WTC11 (cell line): ENCODE results near the gene DPY19L3. TPM values are rescaled to one million over a fixed set of nuclear protein-coding genes. Genes with fewer than 3 reads are reported as not detected.

Source experiments
- ATAC-seq: fragments of 200-7000 bp; cut with Tn5 transposase; 2 replicates; pipeline ENCODE4 v1.10.0; 2021; ENCODE audit warnings: mild to moderate bottlenecking, moderate library complexity
- CTCF ChIA-PET: fragments of 300-600 bp; sonication (Branson Sonifier 250); formaldehyde crosslinking; loops from one replicate; lab custom pipeline; 2021; ENCODE audit warnings: antibody characterized with exemption; lab: Charles Lee
- POLR2A ChIA-PET: fragments of 350-600 bp; sonication (Branson Sonifier 250); formaldehyde crosslinking; loops from one replicate; lab custom pipeline; 2021; ENCODE audit warnings: antibody characterized with exemption; lab: Charles Lee
- DNase-seq: peaks from one replicate; pipeline ENCODE4 v3.0.0; 2021; ENCODE audit warnings: low spot score
- H3K27ac Mint-ChIP-seq: 2 replicates; pipeline ENCODE4 v1.8.0; 2021; ENCODE audit warnings: mixed read lengths
- H3K27me3 Mint-ChIP-seq: 2 replicates; pipeline ENCODE4 v1.8.0; 2021; ENCODE audit warnings: low read depth, mild to moderate bottlenecking, moderate library complexity, mixed read lengths
- H3K36me3 Mint-ChIP-seq: 2 replicates; pipeline ENCODE4 v1.8.0; 2021; ENCODE audit warnings: mixed read lengths
- H3K4me1 Mint-ChIP-seq: 2 replicates; pipeline ENCODE4 v1.8.0; 2022; ENCODE audit warnings: mixed read lengths
- H3K4me3 Mint-ChIP-seq: 2 replicates; pipeline ENCODE4 v1.8.0; 2021; ENCODE audit warnings: mild to moderate bottlenecking, moderate library complexity, mixed read lengths
- H3K9me3 Mint-ChIP-seq: 2 replicates; pipeline ENCODE4 v1.8.0; 2021; ENCODE audit warnings: mixed read lengths
- ARID4B ChIP-seq: sonication (generic); formaldehyde crosslinking; IDR thresholded peaks from 2 replicates; pipeline ENCODE4 v1.8.0; 2023; ENCODE audit warnings: missing genetic modification reagents, mild to moderate bottlenecking, borderline replicate concordance
- ELF4 ChIP-seq: sonication (generic); formaldehyde crosslinking; IDR thresholded peaks from 2 replicates; pipeline ENCODE4 v1.8.1; 2022; ENCODE audit warnings: low read depth, mild to moderate bottlenecking, moderate library complexity, missing genetic modification reagents
- GRHL2 ChIP-seq: fragments of 250-450 bp; sonication (Bioruptor Pico); IDR thresholded peaks from 2 replicates; pipeline ENCODE4 v1.8.0; 2022; ENCODE audit warnings: mild to moderate bottlenecking, moderate library complexity; ENCODE audit not compliant: insufficient replicate concordance, severe bottlenecking
- GTF2I ChIP-seq: fragments of 250-450 bp; sonication (Bioruptor Pico); conservative IDR thresholded peaks from 2 replicates; pipeline ENCODE4 v1.4.0; 2021; ENCODE audit warnings: mild to moderate bottlenecking
- MLX ChIP-seq: sonication (generic); formaldehyde crosslinking; IDR thresholded peaks from 2 replicates; pipeline ENCODE4 v1.8.1; 2023; ENCODE audit warnings: mild to moderate bottlenecking, missing genetic modification reagents, moderate library complexity
- OVOL2 ChIP-seq: fragments of 250-450 bp; sonication (Bioruptor Pico); IDR thresholded peaks from 2 replicates; pipeline ENCODE4 v1.9.0; 2021; ENCODE audit warnings: mild to moderate bottlenecking, borderline replicate concordance
- SP1 ChIP-seq: sonication (generic); formaldehyde crosslinking; conservative IDR thresholded peaks from 2 replicates; pipeline ENCODE4 v1.8.1; 2022; ENCODE audit warnings: missing genetic modification reagents
- ZBTB21 ChIP-seq: sonication (generic); formaldehyde crosslinking; IDR thresholded peaks from 2 replicates; pipeline ENCODE4 v1.8.1; 2023; ENCODE audit warnings: mild to moderate bottlenecking, missing genetic modification reagents, borderline replicate concordance
- ZMAT4 ChIP-seq: fragments of 250-450 bp; sonication (Bioruptor Pico); IDR thresholded peaks from 2 replicates; pipeline ENCODE4 v1.9.0; 2021; ENCODE audit warnings: mild to moderate bottlenecking
- ZNF121 ChIP-seq: sonication (generic); formaldehyde crosslinking; IDR thresholded peaks from 2 replicates; pipeline ENCODE4 v1.8.0; 2023; ENCODE audit warnings: missing genetic modification reagents
- ZNF423 ChIP-seq: fragments of 250-450 bp; sonication (Bioruptor Pico); IDR thresholded peaks from 2 replicates; pipeline ENCODE4 v2.1.2; 2022; ENCODE audit warnings: mild to moderate bottlenecking, moderate library complexity
- ZNF512 ChIP-seq: sonication (generic); formaldehyde crosslinking; IDR thresholded peaks from 2 replicates; pipeline ENCODE4 v1.8.1; 2022; ENCODE audit warnings: missing genetic modification reagents, borderline replicate concordance
- total RNA-seq: library from RNA; stranded (reverse); gene quantifications from 3 replicates; pipeline ENCODE4 v1.2.3, GENCODE V29; 2021

The DPY19L3 gene
- total RNA-seq, 1 experiment from 2014 or later, result 73.2 TPM

- TF ChIP-seq SP1 (no peak), GRHL2 (no peak), MLX (CRISPR knock-in tag) (no peak)
Observed at GRCh38 chr19:32401992-32402391, 3.6 kb upstream of the DPY19L3 start (continued).

DNA sequence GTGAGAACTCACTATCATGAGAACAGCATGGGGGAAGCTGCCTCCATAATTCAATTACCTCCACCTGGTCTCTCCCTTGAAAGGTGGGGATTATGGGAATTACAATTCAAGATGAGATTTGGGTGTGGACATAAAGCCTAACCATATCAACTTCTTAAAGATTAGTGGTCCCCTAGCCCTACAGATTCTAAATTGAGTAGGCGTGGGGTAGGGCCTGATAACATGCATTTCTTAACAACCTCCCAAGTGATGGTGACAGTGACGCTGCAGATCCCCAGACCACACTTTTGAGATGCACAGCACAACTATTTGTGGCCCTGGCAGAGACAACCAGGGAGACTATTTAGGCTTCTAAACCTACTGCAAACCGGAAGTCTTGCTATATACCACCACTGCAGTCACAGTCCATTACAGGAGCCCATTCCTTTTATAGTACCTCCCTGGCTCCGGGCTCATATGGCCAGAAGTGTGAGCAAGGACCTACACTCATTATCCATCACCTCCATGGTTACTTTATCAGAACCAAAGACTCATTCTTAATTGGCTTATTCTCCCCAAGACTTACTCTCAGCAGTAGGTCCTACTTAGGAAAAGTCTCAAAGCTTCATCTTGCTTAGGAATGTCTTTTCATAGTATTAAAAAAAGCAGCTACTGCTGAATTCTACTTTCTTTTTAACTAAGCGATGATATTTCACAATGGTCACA is 2.1 kb upstream of the DPY19L3 start:
- Mint-ChIP-seq H3K36me3 (peaks cover 12% of the 10 kb centered on the region), H3K9me3 (no peaks in the 10 kb centered on the region), H3K4me3 (peak overlapping the region; percentile 83), H3K4me1 (peaks cover 35% of the 10 kb centered on the region), H3K27ac (no peak overlapping the region), H3K27me3 (no peaks in the 10 kb centered on the region)
- DNase-seq (no peak), ATAC-seq (no peak)
- TF ChIP-seq ELF4 (CRISPR knock-in tag) (no peak), OVOL2 (CRISPR knock-in tag) (no peak), ARID4B (CRISPR knock-in tag) (no peak), GTF2I (CRISPR knock-in tag) (no peak), ZBTB21 (no peak), ZNF512 (no peak), ZNF423 (CRISPR knock-in tag) (no peak)
- TF ChIP-seq, all 79 proteins: peak for 0
- ChIA-PET POLR2A (no interaction called here), CTCF (interaction anchor here (0.7 kb wide), 1 partner anchor 1304 kb away, joined by 3 read pairs; no protein-coding TSS in a partner anchor)

DNA sequence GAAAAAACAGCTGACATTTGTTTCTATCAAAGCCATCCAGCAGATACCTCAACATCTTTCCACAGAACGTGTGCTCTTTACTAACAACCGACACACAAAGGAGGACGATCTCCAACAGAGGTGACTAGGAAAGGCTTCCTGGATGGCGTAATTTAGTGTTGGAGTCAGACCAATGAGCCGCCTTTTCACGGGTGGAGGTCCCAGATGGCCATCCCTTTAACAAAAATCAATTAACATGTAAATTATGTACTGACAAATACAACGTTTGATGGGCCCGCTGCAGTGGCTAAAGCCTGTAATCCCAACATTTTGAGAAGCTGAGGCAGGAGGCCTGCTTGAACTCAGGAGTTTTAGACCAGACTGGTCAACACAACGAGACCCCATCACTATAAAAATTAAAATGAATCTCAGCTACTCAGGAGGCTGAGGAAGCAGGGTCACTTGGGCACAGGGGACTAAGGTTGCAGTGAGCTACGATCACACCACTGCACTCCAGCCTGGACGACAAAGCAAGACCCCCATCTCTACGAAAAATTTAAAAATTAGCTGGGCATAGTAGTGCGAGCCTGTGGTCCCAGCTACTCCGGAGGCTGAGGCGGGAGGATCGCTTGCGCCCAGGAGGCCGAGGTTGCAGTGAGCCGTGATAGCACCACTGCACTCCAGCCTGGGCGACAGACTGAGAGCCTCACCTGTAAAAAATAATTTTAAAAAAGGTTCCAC is 1.2 kb upstream of the DPY19L3 start:
- no peaks in the 10 kb centered on the region for H3K9me3 Mint-ChIP-seq
- no peak for ATAC-seq
- peaks cover 21% of the 10 kb centered on the region for H3K36me3 Mint-ChIP-seq
- H3K4me1 Mint-ChIP-seq, result peaks cover 35% of the 10 kb centered on the region
- no peak for DNase-seq
- H3K27me3 Mint-ChIP-seq, result no peaks in the 10 kb centered on the region
- TF ChIP-seq ZNF121 (CRISPR knock-in tag), result peak; percentile 72
- no peak for TF ChIP-seq ZMAT4 (CRISPR knock-in tag)
- CTCF ChIA-PET, result no interaction called here
- H3K27ac Mint-ChIP-seq, result peak overlapping the region; percentile 88
- H3K4me3 Mint-ChIP-seq, result peak overlapping the region; percentile 83
- POLR2A ChIA-PET, result no interaction called here
